ENCODE measurements around the gene FRMPD1. TPM values are rescaled to one million over a fixed set of nuclear protein-coding genes. Genes with fewer than 3 reads are reported as not detected.

FRMPD1 gene
- total RNA-seq, 1 donor, result not detected

GRCh38 chr9:37739222-37739621, 88.5 kb downstream of the FRMPD1 start:
- DNase-seq (ENCODE audit: insufficient read length, low spot score, missing footprints), result no peak
- Histone ChIP-seq H3K27ac (ENCODE audit: low read depth, low read length) (no peak overlapping the region), H3K79me2 (ENCODE audit: insufficient read depth, low read length) (no peaks in the 10 kb centered on the region), H2AFZ (ENCODE audit: low read length) (no peak overlapping the region), H3K27me3 (ENCODE audit: insufficient read depth, low read length) (peaks cover 29% of the 10 kb centered on the region), H4K20me1 (ENCODE audit: insufficient read depth, low read length) (no peaks in the 10 kb centered on the region), H3K4me3 (ENCODE audit: insufficient read depth, low read length) (no peak overlapping the region), H3K36me3 (ENCODE audit: insufficient read depth, low read length) (no peaks in the 10 kb centered on the region), H3K4me2 (ENCODE audit: insufficient read depth, low read length) (no peak overlapping the region), H3K4me1 (ENCODE audit: insufficient read depth, low read length) (no peaks in the 10 kb centered on the region), H3K9me3 (ENCODE audit: low read depth, low read length) (no peaks in the 10 kb centered on the region)
- TF ChIP-seq CTCF (IDR thresholded peaks at IDR 0.05; ENCODE audit: extremely low read depth, low read depth, low read length), result no peak

GRCh38 chr9:37740128-37740527, 89.4 kb downstream of the FRMPD1 start:
- Histone ChIP-seq H3K36me3 (ENCODE audit: insufficient read depth, low read length) (no peaks in the 10 kb centered on the region), H3K27me3 (ENCODE audit: insufficient read depth, low read length) (peaks cover 27% of the 10 kb centered on the region), H3K4me2 (ENCODE audit: insufficient read depth, low read length) (no peak overlapping the region), H3K9me3 (ENCODE audit: low read depth, low read length) (no peaks in the 10 kb centered on the region), H4K20me1 (ENCODE audit: insufficient read depth, low read length) (no peaks in the 10 kb centered on the region), H3K27ac (ENCODE audit: low read depth, low read length) (no peak overlapping the region), H3K4me1 (ENCODE audit: insufficient read depth, low read length) (no peaks in the 10 kb centered on the region), H3K79me2 (ENCODE audit: insufficient read depth, low read length) (no peaks in the 10 kb centered on the region), H3K4me3 (ENCODE audit: insufficient read depth, low read length) (no peak overlapping the region), H2AFZ (ENCODE audit: low read length) (no peak overlapping the region)
- no peak for TF ChIP-seq CTCF (IDR thresholded peaks at IDR 0.05; ENCODE audit: extremely low read depth, low read depth, low read length)
- peak; percentile 56 for DNase-seq (ENCODE audit: insufficient read length, low spot score, missing footprints)

- Histone ChIP-seq H4K20me1 (ENCODE audit: insufficient read depth, low read length) (no peaks in the 10 kb centered on the region), H3K9me3 (ENCODE audit: low read depth, low read length) (no peaks in the 10 kb centered on the region), H3K4me2 (ENCODE audit: insufficient read depth, low read length) (no peak overlapping the region), H3K4me3 (ENCODE audit: insufficient read depth, low read length) (no peak overlapping the region), H3K27me3 (ENCODE audit: insufficient read depth, low read length) (peaks cover 28% of the 10 kb centered on the region), H3K4me1 (ENCODE audit: insufficient read depth, low read length) (no peaks in the 10 kb centered on the region), H3K27ac (ENCODE audit: low read depth, low read length) (no peak overlapping the region), H2AFZ (ENCODE audit: low read length) (no peak overlapping the region), H3K79me2 (ENCODE audit: insufficient read depth, low read length) (no peaks in the 10 kb centered on the region), H3K36me3 (ENCODE audit: insufficient read depth, low read length) (no peaks in the 10 kb centered on the region)
- TF ChIP-seq CTCF (IDR thresholded peaks at IDR 0.05; ENCODE audit: extremely low read depth, low read depth, low read length), result no peak
- DNase-seq (ENCODE audit: insufficient read length, low spot score, missing footprints), result peak; percentile 46
Measured at GRCh38 chr9:37740631-37741328, 90.0 kb downstream of the FRMPD1 start.

GRCh38 chr9:37745970-37746369, 95.2 kb downstream of the FRMPD1 start:
- no peaks in the 10 kb centered on the region for H3K36me3 ChIP-seq (ENCODE audit: insufficient read depth, low read length)
- no peak overlapping the region for H2AFZ ChIP-seq (ENCODE audit: low read length)
- H3K4me3 ChIP-seq (ENCODE audit: insufficient read depth, low read length), result no peak overlapping the region
- H3K9me3 ChIP-seq (ENCODE audit: low read depth, low read length), result no peaks in the 10 kb centered on the region
- DNase-seq (ENCODE audit: insufficient read length, low spot score, missing footprints), result no peak
- no peak overlapping the region for H3K4me2 ChIP-seq (ENCODE audit: insufficient read depth, low read length)
- no peaks in the 10 kb centered on the region for H3K79me2 ChIP-seq (ENCODE audit: insufficient read depth, low read length)
- H3K27ac ChIP-seq (ENCODE audit: low read depth, low read length), result no peak overlapping the region
- peaks cover 13% of the 10 kb centered on the region for H3K27me3 ChIP-seq (ENCODE audit: insufficient read depth, low read length)
- H4K20me1 ChIP-seq (ENCODE audit: insufficient read depth, low read length), result no peaks in the 10 kb centered on the region
- no peaks in the 10 kb centered on the region for H3K4me1 ChIP-seq (ENCODE audit: insufficient read depth, low read length)
- no peak for TF ChIP-seq CTCF (IDR thresholded peaks at IDR 0.05; ENCODE audit: extremely low read depth, low read depth, low read length)

Data from osteoblast (primary cell).